H1 (cell line): ENCODE measurements around the gene LENG1. TPM values are rescaled to one million over a fixed set of nuclear protein-coding genes. Genes with fewer than 3 reads are reported as not detected.

Experiments used
- CTCF ChIA-PET: fragments of 300-600 bp; sonication (Branson Sonifier 250); formaldehyde crosslinking; loops from one replicate; lab custom pipeline; 2021; ENCODE audit not compliant: partially characterized antibody; lab: Charles Lee
- POLR2A ChIA-PET: fragments of 300-600 bp; sonication (Branson Sonifier 250); formaldehyde crosslinking; loops from one replicate; lab custom pipeline; 2021; ENCODE audit warnings: inconsistent platforms; ENCODE audit not compliant: partially characterized antibody; lab: Charles Lee
- DNase-seq, 2 experiments: peaks; one replicate each; pipeline versions ENCODE4 v3.0.0 to v3.0.0-alpha.2; 2010 to 2022; ENCODE audit warnings: low spot score in 2 of 2, low read depth in 1 of 2, mixed read lengths in 1 of 2
- FAIRE-seq: peaks from 2 replicates; lab custom pipeline; 2011; peaks lifted over from hg19 to GRCh38; lab: Jason Lieb, UNC
- H2AFZ ChIP-seq: 2 replicates; pipeline ENCODE4 v1.8.1; 2012; ENCODE audit warnings: low read length, inconsistent platforms
- H2AK5ac ChIP-seq: 2 replicates; pipeline ENCODE4 v1.6.1; 2013; ENCODE audit warnings: low read depth, low read length
- H2BK120ac ChIP-seq: replicated peaks from 2 replicates; pipeline ENCODE3; 2013; ENCODE audit warnings: low read depth, low read length, inconsistent platforms
- H2BK12ac ChIP-seq: 2 replicates; pipeline ENCODE4 v1.6.1; 2013; ENCODE audit warnings: low read depth, low read length
- H2BK15ac ChIP-seq: 2 replicates; pipeline ENCODE4 v1.6.1; 2013; ENCODE audit warnings: low read length
- H2BK20ac ChIP-seq: 2 replicates; pipeline ENCODE4 v1.6.1; 2013; ENCODE audit warnings: low read length
- H2BK5ac ChIP-seq: 2 replicates; pipeline ENCODE4 v1.6.1; 2013; ENCODE audit warnings: low read depth, low read length
- H3K14ac ChIP-seq: 2 replicates; pipeline ENCODE4 v1.6.1; 2013; ENCODE audit warnings: inconsistent platforms; ENCODE audit not compliant: insufficient read length
- H3K18ac ChIP-seq: 2 replicates; pipeline ENCODE4 v1.6.1; 2013; ENCODE audit warnings: low read length; ENCODE audit errors: extremely low read depth
- H3K23ac ChIP-seq: 2 replicates; pipeline ENCODE4 v1.6.1; 2013; ENCODE audit warnings: inconsistent platforms; ENCODE audit not compliant: insufficient read length
- H3K23me2 ChIP-seq: 2 replicates; pipeline ENCODE4 v1.6.1; 2013; ENCODE audit warnings: low read depth, low read length
- H3K27ac ChIP-seq: 2 replicates; pipeline ENCODE4 v1.6.1; 2011; ENCODE audit warnings: low read depth, low read length, inconsistent platforms
- H3K27me3 ChIP-seq, 4 experiments: replicated peaks in 1 of 4; 1 replicate in 1 of 4; 2 replicates in 3 of 4; pipeline versions ENCODE4 v1.6.1 to v1.8.1; 2011 to 2013; ENCODE audit warnings: low read length in 3 of 4, mild to moderate bottlenecking in 3 of 4, inconsistent platforms in 2 of 4, mixed read lengths in 2 of 4, moderate library complexity in 1 of 4; ENCODE audit not compliant: control insufficient read depth in 3 of 4, insufficient read depth in 3 of 4; ENCODE audit errors: extremely low read depth in 1 of 4
- H3K36me3 ChIP-seq, 4 experiments: 2 replicates each; pipeline versions ENCODE4 v1.6.1 to v1.8.1; 2011 to 2013; ENCODE audit warnings: mild to moderate bottlenecking in 4 of 4, low read length in 3 of 4, moderate library complexity in 2 of 4, control low read depth in 1 of 4, inconsistent platforms in 1 of 4; ENCODE audit not compliant: insufficient read depth in 4 of 4, control insufficient read depth in 2 of 4
- H3K4ac ChIP-seq: replicated peaks from 2 replicates; pipeline ENCODE3; 2013; ENCODE audit warnings: low read length, low read depth, mixed read lengths, inconsistent platforms; ENCODE audit not compliant: insufficient read length
- H3K4me1 ChIP-seq, 4 experiments: replicated peaks in 1 of 4; 1 replicate in 1 of 4; 2 replicates in 3 of 4; pipeline versions ENCODE4 v1.6.1 to v1.8.1; 2011 to 2013; ENCODE audit warnings: low read length in 3 of 4, inconsistent platforms in 2 of 4, mixed read lengths in 1 of 4; ENCODE audit not compliant: insufficient read depth in 4 of 4, control insufficient read depth in 3 of 4
- H3K4me2 ChIP-seq, 2 experiments: 2 replicates each; pipeline versions ENCODE4 v1.6.1 to v1.8.1; 2011 to 2013; ENCODE audit warnings: low read depth in 2 of 2, low read length in 2 of 2, control low read depth in 1 of 2, inconsistent platforms in 1 of 2, mild to moderate bottlenecking in 1 of 2; ENCODE audit not compliant: insufficient read depth in 1 of 2
- H3K4me3 ChIP-seq, 4 experiments: fragments of 200-600, 300-600 bp in 1 of 4; sonication (generic), shearing (Covaris generic), sonication (Bioruptor Twin) in 1 of 4; 2 replicates each; pipeline versions ENCODE4 v1.5.1 to v1.8.1; 2011 to 2016; ENCODE audit warnings: low read length in 4 of 4, low read depth in 3 of 4, control low read depth in 2 of 4, inconsistent platforms in 2 of 4, mild to moderate bottlenecking in 2 of 4, mixed read lengths in 1 of 4, moderate library complexity in 1 of 4; ENCODE audit not compliant: insufficient read depth in 2 of 4; ENCODE audit errors: extremely low read depth in 1 of 4
- H3K56ac ChIP-seq: replicated peaks from 2 replicates; pipeline ENCODE3; 2013; ENCODE audit warnings: low read depth, mild to moderate bottlenecking, mixed read lengths, low read length, inconsistent platforms; ENCODE audit not compliant: insufficient read length
- H3K79me1 ChIP-seq: 2 replicates; pipeline ENCODE4 v1.6.1; 2013; ENCODE audit warnings: low read depth, low read length, control low read depth
- H3K79me2 ChIP-seq, 2 experiments: 2 replicates each; pipeline versions ENCODE4 v1.6.1 to v1.8.1; 2012 to 2013; ENCODE audit warnings: low read length in 2 of 2, mild to moderate bottlenecking in 2 of 2, inconsistent platforms in 1 of 2; ENCODE audit not compliant: insufficient read depth in 2 of 2, control insufficient read depth in 1 of 2
- H3K9ac ChIP-seq, 4 experiments: replicated peaks in 1 of 4; 1 replicate in 1 of 4; 2 replicates in 3 of 4; pipeline versions ENCODE4 v1.6.1 to v1.8.1; 2011 to 2013; ENCODE audit warnings: low read depth in 3 of 4, low read length in 3 of 4, control low read depth in 2 of 4, mild to moderate bottlenecking in 2 of 4, moderate library complexity in 2 of 4, inconsistent platforms in 1 of 4; ENCODE audit errors: extremely low read depth in 1 of 4
- H3K9me3 ChIP-seq, 2 experiments: 2 replicates each; pipeline versions ENCODE4 v1.6.1 to v1.8.1; 2012 to 2013; ENCODE audit warnings: mild to moderate bottlenecking in 2 of 2, moderate library complexity in 2 of 2, control low read depth in 1 of 2, inconsistent platforms in 1 of 2, low read depth in 1 of 2, low read length in 1 of 2, mixed read lengths in 1 of 2; ENCODE audit not compliant: insufficient read depth in 2 of 2
- H4K20me1 ChIP-seq, 2 experiments: replicated peaks in 1 of 2; 2 replicates each; pipeline versions ENCODE3 to v1.8.1; 2011 to 2013; ENCODE audit warnings: inconsistent platforms in 2 of 2, low read length in 2 of 2, mild to moderate bottlenecking in 1 of 2; ENCODE audit not compliant: insufficient read depth in 2 of 2, control insufficient read depth in 1 of 2
- H4K5ac ChIP-seq: 2 replicates; pipeline ENCODE4 v1.6.1; 2013; ENCODE audit warnings: low read length, low read depth, mixed read lengths, inconsistent platforms; ENCODE audit not compliant: insufficient read length
- H4K8ac ChIP-seq: 2 replicates; pipeline ENCODE4 v1.8.0; 2013; ENCODE audit warnings: mild to moderate bottlenecking, moderate library complexity, low read length, inconsistent platforms; ENCODE audit not compliant: insufficient read depth; ENCODE audit errors: extremely low read depth
- H4K91ac ChIP-seq: replicated peaks from 2 replicates; pipeline ENCODE3; 2013; ENCODE audit warnings: low read length, mixed read lengths, inconsistent platforms; ENCODE audit not compliant: insufficient read length
- ATF2 ChIP-seq: IDR thresholded peaks from 2 replicates; pipeline ENCODE4 v1.6.1; 2012; ENCODE audit warnings: low read length, inconsistent platforms
- MAFK ChIP-seq: IDR thresholded peaks from 2 replicates; pipeline ENCODE4 v1.6.1; 2012; ENCODE audit warnings: low read depth, mild to moderate bottlenecking, improper control_type of control experiment, low read length
- WGBS, 2 experiments: shearing (Covaris generic) in 1 of 2; methylation state at CpG; one replicate each; pipeline versions ENCODE4 v1.1.6 to v1.1.7; 2013 to 2015; ENCODE audit warnings: low lambda C conversion rate in 2 of 2, mixed read lengths in 2 of 2, inconsistent platforms in 1 of 2, low coverage in 1 of 2, missing lambda C conversion rate in 1 of 2; ENCODE audit not compliant: insufficient replicate concordance in 2 of 2, insufficient coverage in 1 of 2, insufficient read length in 1 of 2; ENCODE audit errors: extremely low coverage in 1 of 2, missing lambda C conversion rate in 1 of 2; 5-methylcytosine and 5-hydroxymethylcytosine counted together
- polyA plus RNA-seq, 7 experiments: library from polyadenylated mRNA; depleted of rRNA in 3 of 7; stranded (reverse) in 5 of 7; unstranded in 2 of 7; fragments of >200 nt in 5 of 7; fragments of 200-250 nt in 2 of 7; gene quantifications; 1 replicate in 5 of 7; 2 replicates in 1 of 7; 4 replicates in 1 of 7; pipeline versions ENCODE4 v1.2.1 to v1.2.3, GENCODE V29; 2011 to 2013; ENCODE audit warnings: missing spikeins in 2 of 7, mixed read lengths in 2 of 7
- total RNA-seq: library from RNA; stranded (reverse); fragmentation: NEBNext Ultra II Directional; extraction: Animal tissue kit (Norgen Biotek cat#: 25700); gene quantifications from 2 replicates; pipeline ENCODE4 v1.2.1, GENCODE V29; 2021

LENG1 gene
- total and polyA plus RNA-seq, 2 of the 8 experiments (the other 6 are each of a cell fraction or from before 2014, with no cell fraction given), result 1.2 to 4.4 TPM

- no peak overlapping the region for H2AFZ ChIP-seq
- no peak overlapping the region for H4K5ac ChIP-seq
- no peaks in the 10 kb centered on the region for H3K27me3 ChIP-seq
- H3K9me3 ChIP-seq, result no peaks in the 10 kb centered on the region
- H2AK5ac ChIP-seq, result no peak overlapping the region
- H2BK20ac ChIP-seq, result no peak overlapping the region
- FAIRE-seq (no peak), DNase-seq (no peak)
- H2BK5ac ChIP-seq, result no peak overlapping the region
- H3K36me3 ChIP-seq, result peaks cover 19 to 55% (median 48%) of the 10 kb centered on the region in 4 experiments
- H3K27ac ChIP-seq, result no peak overlapping the region
- no peak overlapping the region for H3K23ac ChIP-seq
- peaks cover 12% of the 10 kb centered on the region for H3K79me1 ChIP-seq
- no peak overlapping the region for H3K9ac ChIP-seq
- no peak overlapping the region for H3K4me3 ChIP-seq
- H3K56ac ChIP-seq, result no peak overlapping the region
- H3K14ac ChIP-seq, result no peak overlapping the region
- H3K79me2 ChIP-seq, result peaks cover 0 to 9% of the 10 kb centered on the region in 2 experiments; a peak in 2 of 4 replicates
- H3K4me1 ChIP-seq, result peaks cover 0 to 7% (median 2%) of the 10 kb centered on the region in 4 experiments; a peak in 3 of 7 replicates
- H2BK120ac ChIP-seq, result no peak overlapping the region
- no peak overlapping the region for H3K4ac ChIP-seq
- ChIA-PET POLR2A (interaction anchor here (1.3 to 2.1 kb wide), 5 partner anchors 8 to 14 kb away, joined by 4 to 8 read pairs (median 8); no protein-coding TSS in a partner anchor), CTCF (no interaction called here)
- H4K8ac ChIP-seq, result no peak overlapping the region
- 78% methylated on average over 6 of the region's 10 CpGs; no CpG with 5 or more reads in 1 of the 2 experiments for WGBS, 2 experiments
- TF ChIP-seq MAFK, result peak; percentile 78
- no peak for TF ChIP-seq ATF2
- H3K4me2 ChIP-seq, result no peak overlapping the region
- no peak overlapping the region for H3K18ac ChIP-seq
- H2BK12ac ChIP-seq, result no peak overlapping the region
- no peak overlapping the region for H4K91ac ChIP-seq
- H4K20me1 ChIP-seq, result peaks cover 0 to 7% of the 10 kb centered on the region in 2 experiments
- no peaks in the 10 kb centered on the region for H3K23me2 ChIP-seq
- H2BK15ac ChIP-seq, result no peak overlapping the region
Observed at GRCh38 chr19:54121259-54121658, 38.3 kb downstream of the LENG1 start.
